HG02884 (cell line): ENCODE results near the gene C1QTNF6.
"Not testable (repeated sequence)": the region's sequence is repeated elsewhere in the genome, so short reads cannot be mapped to it uniquely, and the experiment has no call there.

Experiments
- ATAC-seq: cut with Tn5 transposase; IDR thresholded peaks from one replicate; pipeline ENCODE4 v1.9.1; 2021; ENCODE audit warnings: mild to moderate bottlenecking, moderate library complexity; ENCODE audit not compliant: unreplicated experiment

The C1QTNF6 gene

DNA sequence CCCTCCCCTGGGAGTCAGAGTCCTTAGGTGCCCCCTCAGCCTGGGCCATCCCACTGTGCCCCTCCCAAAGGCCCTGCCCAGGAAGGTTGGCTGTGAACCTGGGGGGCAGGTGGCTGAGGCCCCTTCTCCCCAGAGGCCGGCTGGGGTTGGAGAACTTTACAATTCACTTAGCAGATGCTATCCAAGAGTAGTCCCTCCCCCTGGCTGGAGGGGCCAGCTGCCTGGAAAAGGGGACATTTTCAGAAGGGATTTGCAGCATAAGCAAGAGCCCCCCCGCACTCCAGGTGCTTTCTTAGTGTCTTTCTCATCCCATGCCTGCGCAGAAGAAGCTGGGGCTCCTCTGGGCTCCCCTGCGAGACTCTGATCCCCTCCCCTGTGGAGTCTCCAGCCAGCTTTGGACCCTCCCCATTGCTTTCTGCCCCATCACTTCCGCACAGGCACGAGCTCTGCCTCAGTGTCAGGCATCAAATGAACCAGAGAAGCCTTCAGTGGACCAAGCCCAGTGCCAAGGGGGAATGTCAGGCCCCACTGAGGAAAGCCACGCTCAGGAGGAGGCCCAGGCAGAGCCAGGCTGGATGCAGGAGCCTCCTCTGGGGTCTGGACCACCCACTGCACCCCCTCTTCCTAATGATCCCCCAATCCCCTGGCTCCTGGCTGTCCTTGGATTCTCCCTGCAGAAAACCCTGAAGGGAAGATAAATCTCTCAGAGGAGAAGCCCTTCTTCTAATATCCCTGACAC lies 20.5 kb upstream of the C1QTNF6 start:
- ATAC-seq, result no peak

DNA sequence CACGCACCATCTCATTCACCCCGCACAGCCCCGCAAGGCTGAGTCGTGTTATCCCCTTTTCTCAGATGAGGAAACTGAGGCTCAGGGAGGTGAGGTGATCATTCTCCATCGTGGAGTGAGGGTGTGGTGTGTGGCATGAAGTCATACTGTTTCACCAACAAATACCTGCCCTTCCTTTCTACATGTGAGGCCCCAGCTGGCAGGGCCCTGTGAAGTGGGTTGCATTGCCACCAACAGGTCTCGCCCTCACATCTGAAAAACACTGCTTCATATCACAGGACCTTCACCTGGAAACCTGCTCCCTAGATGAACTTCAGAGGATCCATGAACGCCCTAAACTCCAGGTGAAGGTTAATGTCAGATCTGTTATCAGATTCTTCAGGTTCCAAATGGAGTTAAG lies 19.9 kb upstream of the C1QTNF6 start:
- no peak for ATAC-seq

DNA sequence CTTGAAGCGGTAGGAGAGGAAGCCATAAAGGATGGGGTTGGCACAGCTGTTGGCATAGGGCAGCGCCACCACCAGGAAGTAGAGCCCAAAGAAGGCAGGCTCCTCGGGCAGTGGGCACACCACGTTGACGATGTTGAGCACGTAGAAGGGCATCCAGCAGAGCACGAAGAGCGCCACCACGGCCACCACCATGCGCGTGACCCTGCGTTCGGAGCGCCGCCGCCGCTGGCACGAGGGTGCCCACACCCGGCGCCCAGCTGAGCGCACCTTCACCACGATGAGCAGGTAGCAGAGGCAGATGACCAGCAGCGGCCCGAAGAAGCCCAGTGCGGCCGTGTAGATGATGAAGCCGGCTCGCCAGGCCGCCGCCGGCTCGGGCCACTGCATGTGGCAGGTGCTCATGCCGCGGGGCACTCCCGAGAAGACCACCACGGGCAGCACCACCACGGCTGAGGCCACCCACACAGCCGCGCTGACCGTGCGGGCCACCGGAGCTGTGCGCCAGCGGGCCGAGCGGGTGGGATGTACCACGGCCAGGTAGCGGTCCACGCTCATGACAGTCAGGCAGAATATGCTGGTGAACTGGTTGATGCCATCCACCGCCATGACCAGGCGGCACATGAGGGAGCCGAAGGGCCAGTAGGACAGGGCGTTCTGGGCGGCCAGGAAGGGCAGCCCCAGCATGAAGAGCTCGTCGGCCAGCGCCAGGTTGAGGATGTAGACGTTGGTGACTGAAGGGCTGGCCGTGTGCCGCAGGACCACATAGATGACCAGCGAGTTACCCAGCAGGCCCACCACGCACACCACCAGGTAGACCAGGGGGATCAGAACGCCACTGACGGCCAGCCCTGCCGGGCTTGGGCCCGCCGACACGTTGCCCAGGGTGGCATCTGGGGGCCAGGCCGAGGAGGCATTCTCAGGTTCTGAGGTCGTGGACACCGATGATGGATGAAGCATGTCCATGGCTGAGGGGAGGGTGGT lies 19.1 kb upstream of the C1QTNF6 start:
- ATAC-seq, result no peak

DNA sequence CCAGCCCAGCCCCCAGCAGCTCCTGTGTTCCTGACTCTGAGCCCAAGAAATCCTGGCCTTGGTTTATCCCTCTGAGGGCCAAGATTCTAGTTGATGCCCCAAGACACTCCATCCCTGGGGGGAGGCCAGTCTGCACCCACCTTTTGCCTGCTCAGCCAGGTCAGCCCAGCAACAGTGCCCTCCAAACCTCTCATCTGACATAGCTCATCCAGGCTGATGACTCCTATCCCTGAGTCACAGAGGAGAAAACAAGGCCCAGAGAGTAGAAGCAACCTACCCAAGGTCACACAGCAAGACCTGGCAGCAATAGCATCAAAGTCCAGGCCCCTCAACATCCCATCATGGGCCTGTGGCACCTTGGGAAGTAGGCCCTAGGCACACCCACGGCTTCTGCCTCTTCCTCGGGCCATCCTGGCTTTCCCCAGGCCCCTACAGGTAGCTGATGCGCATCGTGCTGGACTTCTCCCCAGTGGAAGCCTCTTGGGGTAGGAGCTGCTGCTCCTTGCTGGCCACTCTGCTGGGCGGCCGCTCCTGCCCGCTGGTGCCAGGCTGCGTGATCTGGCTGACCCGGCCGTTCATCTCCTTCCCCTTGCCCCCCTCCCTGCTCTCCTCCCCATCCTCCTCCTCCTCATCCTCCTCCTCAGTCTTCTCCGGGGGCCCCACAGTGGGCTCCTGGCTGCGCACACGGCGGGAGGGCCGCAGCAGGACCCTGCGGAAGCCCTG lies 18.2 kb upstream of the C1QTNF6 start:
- no peak for ATAC-seq

DNA sequence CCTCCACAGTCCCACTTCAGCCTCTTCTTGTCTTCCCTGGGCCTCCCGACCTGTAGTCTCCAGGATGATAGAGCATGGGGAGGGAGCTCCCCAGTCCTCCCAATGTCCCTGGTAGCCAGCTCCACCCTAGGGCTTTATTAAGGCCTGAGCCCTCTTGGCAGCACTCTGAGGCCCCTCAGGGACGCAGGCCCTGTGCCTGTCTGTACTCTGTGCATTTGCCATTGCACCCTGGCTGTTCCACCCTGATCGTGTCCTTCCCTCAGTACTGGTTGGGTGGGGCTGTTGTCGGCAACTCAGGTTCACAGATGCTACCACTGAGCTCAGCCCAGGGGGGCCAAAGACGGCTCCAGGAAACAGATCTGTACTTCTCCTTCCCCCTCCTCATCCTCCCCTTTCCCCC lies 17.0 kb upstream of the C1QTNF6 start:
- no peak for ATAC-seq

DNA sequence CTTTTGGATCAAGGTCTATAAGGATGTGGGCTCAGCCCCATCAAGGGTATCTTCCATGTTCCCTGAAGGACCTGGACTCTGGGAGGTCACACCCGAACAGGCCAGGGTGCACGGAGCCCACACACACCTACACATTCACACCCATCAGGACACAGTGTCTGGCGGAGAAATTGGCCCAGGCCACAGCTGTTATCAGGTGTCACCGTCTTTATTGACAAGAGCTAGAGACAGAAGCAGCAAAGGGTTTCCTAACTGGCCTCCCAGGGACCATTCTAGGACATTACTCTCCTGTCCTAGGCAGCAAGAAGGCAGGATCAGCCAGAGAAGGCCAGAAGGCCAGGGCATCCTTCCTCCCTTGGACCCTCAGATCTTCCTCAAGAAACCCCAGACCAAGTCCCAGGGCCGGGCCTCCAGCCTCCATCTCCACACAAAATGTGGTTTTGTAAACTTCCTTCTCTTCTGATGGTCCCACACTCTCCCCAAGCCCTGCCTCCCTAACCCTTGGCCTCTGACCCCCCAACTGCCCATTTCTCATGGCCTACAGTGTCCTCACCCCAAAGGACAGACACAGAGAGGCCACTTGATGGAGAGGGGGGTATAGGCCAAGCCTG lies 16.1 kb upstream of the C1QTNF6 start:
- no peak for ATAC-seq

DNA sequence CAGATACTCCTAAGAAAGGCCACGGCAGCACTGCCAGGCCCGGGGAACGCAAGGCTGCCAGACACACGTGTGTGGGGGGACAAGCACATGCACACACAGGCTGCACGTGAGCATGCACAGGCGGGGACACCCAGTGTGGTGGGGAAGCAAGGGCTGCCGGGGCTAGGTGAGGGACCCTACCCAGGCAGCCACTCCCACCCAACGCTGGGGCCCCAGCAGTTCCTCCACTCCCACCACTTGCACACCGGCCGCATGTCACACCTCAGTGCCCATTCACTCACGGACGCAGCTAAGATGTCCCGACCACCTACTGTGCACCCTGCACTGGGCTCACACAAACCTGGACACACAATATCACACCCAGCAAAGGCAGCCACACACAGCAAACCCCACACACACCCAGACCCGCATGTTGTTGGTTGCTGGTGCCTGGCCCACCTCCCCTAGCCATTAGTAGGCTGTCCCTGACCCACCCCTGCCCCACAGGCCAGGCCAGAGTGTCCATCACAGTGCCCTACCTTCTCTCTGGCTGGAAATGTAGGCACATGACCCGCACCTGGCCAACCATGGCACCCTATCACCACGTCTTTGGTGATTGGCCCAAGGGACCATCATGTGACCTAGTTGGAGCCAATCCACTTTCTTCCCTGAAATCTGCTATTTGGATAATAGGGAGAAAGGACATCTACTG lies 15.5 kb upstream of the C1QTNF6 start:
- ATAC-seq, result no peak

DNA sequence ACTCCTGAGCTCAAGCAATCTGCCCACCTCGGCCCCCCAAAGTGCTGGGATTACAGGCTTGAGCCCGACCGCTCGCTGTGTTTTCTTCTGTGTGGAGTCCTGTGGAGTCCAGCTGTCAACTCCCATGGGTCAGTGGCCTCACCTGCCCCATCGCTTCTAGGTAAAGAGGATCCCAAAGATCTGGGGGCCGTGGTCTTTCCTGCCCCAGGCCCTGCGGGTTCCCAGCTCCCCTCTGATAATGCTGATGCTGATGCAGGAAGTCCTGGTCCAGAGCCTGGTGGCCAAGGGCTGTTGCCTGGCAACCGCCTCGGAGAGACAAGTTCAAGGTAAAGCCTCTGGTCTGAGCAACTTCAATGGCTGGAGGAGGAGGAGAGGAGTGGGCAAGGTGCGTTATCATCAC lies 14.7 kb upstream of the C1QTNF6 start:
- ATAC-seq, result no peak

DNA sequence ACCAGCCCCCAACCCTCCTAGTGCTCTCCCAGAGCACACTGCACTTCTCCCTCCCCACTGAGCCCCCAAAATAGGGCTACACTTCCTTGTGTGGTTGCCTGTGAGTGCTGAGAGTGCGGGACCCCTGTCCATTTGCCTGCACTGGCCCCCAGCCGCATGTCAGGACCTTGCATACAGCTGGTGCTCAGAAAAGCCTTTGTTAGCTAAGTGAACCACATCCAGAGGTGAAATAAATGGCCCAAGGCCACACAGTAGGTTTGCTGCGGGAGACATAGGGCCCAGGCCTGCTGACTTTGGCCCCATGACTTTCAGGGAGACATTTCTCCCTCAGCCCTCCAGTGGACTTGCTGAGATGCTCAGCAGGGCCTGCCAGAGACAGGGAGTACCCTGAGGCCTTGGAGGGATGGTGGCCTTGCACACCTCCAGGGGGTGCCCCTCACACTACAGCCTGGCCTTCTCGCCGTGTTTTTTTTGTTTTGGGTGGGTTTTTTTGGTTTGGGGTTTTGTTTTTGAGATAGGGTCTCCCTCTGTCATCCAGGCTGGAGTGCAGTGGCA lies 14.0 kb upstream of the C1QTNF6 start:
- no peak for ATAC-seq

DNA sequence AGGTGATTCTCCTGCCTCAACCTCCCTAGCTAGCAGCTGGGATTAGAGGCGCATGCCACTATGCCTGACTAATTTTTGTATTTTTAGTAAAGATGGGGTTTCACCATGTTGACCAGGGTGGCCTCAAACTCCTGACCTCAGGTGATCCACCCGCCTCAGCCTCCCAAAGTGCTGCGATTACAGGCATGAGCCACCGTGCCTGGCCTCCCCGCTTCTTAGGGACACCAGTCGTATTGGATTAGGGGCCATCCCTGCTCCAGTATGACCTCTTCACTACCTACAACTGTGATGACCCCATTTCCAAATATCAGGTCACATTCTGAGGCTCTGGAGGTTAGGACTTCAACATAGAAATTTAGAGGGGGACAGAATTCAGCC lies 13.4 kb upstream of the C1QTNF6 start:
- ATAC-seq, result not testable (repeated sequence)

DNA sequence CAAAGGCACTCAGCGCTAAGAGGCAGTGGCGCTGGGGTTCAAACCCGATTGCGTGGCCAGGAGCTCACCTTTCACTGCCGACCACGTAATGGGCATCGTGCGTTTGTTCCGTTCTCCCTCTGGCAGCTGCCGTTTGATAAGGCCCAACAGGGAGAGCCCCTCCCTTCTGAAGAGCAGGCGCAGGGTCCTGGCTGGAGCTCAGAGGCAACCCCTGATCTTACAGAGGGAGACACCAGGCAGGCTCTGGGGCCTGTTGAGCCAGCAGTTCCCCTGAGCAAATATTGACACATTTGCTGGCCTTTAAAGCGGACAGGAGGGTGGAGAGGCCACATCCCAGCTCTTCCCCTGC lies 11.7 kb upstream of the C1QTNF6 start:
- no peak for ATAC-seq

DNA sequence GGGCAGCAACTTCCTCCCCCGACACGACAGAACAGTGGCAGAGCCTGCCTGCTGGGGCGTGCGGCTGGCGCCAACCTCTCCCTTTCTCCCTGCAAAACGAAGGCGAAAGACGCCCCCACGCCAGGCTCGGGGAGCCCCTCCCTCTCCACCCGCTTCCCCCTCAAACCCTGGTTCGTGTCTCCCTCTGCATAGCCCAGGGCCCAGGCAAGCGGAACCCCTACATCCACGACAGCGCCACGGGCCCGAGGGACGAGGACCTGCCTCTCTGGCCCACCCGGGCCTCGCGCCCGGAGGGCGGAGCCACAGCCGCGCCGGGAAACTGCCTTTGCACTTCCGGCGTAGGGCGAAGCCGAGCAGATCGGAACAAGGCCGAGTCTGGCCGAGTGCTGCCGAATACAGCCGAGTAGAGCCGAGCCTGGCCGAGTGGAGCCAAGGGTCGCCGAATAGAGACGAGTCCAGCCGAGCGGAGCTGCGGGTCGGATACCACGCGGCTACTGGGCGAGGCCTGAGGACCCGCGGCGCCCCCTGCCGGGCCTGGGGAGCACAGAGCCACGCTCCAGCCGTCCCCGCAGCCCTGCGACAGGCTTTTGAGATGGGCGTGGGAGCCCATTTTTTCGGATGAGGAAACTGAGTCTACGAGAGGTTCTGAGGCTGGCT lies 11.2 kb upstream of the C1QTNF6 start:
- ATAC-seq, result peak; percentile 88

DNA sequence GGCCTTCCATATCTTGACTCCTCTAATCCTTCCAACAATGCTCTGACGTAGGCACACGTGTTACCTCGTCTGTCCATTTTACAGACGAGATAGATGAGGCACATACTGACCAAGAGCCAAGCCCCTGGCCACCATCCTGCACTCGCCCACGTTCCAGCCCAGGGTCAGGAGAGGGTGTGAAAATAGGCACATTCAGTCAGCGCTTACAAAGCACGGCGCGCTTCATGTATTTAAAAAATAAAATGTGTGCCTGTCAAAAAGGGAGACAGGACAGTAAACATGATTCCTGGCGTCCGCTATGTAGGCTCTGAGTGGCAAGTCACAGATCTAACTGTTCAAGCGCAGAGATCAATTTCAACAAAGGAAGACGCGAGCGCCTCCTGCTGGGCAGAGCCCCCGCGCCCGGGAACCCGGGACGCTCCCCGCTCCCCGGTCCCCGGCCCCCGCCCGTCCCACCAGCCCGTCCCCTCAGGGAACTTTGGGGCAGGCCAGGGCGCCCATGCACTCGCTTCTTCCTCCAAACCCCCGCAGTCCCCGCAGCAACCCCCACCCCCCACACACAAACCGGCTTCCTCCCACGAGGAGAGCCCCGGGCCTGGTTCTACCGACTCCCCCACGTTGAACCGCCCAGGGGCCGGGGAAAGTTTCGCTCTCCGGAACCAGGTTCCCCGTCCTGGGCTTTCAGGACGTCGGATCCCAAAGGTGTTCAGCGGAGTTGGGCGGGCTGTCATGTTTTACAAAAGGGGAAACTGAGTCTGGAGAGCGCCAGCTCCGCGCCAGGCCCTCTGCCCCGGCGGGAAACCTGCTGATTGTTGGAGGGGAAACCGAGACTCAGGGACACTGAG lies 10.4 kb upstream of the C1QTNF6 start:
- ATAC-seq, result no peak

DNA sequence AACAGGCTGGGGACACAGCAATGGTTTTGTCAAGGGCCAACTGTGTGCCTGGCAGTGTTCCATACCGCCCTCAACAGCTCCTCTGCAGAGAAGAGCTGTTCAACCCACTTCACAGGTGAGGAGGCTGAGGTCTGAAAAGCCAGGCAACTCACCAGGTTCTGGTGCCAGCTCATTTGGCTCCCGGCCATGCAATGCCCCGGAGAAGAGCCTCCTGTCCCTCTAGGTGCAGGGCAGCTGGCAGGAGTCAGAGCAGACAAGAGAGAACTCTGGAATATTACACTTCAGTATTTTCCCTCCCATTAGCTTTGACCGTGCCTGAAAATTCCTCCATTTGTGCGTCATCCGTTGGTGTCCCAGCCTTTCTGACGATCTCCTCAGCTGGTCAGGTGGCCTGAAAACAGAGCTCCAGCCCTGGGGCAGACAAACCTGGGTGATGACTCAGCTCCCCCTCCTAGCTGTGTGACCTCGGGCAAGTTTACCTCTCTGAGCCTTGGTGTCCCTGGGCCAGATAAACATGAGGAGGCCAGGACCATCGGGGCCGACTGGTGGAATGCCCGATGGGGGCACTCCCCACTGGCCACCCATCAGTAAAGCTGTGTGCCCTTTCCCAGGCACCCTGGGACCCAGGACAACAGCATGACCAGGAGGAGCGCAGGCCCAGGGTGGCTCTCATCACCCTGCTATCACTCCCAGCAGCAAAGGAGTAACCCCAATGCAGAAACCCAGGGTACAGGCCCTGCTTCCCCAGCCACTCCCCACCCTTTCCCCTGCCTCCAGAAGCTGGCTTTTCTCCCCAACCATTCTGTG lies 9.6 kb upstream of the C1QTNF6 start:
- ATAC-seq, result no peak

DNA sequence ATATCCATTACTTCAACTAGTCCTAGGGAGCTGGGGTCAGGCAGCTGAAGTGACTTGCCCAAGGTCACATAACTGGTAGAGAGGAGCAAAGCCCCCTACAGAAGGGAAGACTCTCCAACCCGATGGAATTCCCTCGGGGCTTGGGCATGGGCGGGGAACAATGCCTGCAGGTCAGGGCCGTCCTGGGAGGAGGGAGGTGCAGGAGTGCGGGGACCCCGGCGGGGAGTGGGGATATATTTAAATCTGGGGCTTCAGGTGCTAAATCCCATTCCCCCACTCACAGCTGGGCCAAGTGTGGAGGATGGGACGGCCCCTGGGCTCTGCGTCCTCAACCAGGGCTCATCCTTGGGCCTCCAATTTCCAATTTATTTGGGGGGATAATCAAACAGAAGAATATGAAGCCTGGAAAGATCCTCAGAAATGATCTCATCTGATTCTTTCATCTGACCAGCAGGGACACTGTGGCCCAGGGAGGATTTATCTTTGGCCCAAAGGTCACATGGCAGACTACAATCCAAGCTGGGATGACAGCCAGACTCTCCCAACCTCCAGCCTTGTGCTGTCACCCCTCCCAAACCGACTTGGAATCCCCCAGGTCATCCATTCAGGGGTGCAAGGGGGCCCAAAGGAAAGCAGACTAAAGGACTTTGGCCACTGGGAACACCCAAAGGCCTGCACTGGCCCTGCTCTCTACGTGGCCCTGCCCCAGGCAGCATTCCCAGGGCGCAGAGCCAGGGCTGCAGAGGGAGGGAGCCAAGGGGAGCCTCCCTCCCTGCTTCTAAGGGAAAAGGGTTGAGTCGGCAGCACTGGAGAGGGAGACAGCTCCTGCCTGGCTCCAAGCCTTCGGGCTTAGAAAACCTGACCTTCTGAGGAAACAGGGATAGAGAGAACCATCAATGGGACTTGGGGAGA lies 8.7 kb upstream of the C1QTNF6 start:
- no peak for ATAC-seq

DNA sequence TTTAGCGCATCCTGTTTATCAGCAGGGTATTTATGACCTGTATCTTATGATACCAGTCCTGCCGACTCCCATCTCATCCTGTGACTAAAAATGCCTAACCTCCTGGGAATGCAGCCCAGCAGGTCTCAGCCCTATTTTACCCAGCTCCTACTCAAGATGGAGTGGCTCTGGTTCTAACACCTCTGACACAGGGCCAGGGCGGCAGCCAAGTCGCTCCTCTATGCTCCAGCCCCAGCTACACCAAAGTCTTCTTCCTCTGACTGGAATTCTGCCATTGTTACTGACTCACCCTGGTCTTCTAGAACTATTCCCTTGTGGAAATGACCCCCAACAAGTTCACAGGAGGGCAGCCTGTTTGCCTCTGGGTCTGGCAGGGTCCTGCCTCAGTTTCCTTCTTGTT lies 7.9 kb upstream of the C1QTNF6 start:
- no peak for ATAC-seq

DNA sequence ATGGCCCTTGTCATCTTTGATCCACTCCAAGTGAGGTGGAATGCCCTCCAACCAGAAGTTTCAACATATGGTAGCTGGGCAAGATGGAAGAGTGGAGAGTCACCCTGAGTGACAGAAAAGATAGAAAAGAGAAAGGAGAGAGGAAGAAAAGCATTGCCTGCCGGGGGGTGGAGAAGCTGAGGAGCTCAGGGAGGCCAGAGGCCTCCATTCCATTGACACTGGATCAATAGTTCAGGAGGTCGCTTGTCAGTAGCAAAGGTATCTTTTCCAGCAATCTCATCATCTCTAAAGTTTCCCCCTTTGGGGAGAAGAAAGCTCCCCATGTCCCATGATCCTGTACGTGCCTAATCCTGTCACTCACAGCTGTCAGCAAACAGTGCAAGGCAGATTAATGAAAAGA lies 6.7 kb upstream of the C1QTNF6 start:
- ATAC-seq, result no peak
